ENCODE results near the gene CIRBP.

DNA sequence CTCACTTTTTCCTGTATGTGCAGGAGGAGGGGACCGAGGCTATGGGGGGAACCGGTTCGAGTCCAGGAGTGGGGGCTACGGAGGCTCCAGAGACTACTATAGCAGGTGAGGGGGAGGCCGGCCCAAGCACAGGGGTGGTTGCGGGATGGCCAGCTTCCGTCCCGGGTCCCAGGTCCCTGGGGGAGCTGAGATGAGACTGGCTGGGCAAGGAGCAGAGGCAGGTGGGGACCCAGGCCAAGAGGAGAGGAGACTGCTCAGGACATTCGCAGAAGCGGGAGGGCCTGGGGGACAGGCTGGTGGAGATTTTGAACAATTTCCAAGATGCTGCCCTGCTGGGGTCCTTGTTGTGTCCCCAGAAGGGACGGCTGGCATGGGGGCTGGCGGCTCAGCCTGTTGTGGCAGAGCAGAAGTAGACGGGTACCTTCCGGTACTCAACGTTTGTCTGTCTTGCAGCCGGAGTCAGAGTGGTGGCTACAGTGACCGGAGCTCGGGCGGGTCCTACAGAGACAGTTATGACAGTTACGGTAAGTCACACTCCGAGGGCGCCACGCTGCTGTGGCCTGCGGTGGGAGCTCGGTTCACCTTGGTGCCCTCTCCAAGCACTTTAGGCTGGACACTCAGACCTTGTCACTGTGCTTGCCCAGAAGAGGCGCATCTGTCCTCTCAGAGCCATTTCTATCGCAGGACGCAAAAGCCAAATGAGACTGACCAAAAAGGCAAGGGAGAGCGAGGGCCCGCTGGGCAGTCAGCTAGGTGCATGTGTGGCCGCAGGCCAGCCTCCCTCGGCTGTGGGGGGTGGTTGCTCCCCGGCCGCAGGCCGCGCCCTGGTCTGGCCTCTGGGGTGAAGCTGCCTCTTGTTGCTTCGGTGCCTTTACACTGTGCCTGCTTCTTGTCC is 2.6 kb downstream of the CIRBP start:
- TF ChIP-seq, protein P1, sequence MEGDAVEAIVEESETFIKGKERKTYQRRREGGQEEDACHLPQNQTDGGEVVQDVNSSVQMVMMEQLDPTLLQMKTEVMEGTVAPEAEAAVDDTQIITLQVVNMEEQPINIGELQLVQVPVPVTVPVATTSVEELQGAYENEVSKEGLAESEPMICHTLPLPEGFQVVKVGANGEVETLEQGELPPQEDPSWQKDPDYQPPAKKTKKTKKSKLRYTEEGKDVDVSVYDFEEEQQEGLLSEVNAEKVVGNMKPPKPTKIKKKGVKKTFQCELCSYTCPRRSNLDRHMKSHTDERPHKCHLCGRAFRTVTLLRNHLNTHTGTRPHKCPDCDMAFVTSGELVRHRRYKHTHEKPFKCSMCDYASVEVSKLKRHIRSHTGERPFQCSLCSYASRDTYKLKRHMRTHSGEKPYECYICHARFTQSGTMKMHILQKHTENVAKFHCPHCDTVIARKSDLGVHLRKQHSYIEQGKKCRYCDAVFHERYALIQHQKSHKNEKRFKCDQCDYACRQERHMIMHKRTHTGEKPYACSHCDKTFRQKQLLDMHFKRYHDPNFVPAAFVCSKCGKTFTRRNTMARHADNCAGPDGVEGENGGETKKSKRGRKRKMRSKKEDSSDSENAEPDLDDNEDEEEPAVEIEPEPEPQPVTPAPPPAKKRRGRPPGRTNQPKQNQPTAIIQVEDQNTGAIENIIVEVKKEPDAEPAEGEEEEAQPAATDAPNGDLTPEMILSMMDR (IDR thresholded peaks at IDR 0.05): no peak
- TF ChIP-seq POLR2A (IDR thresholded peaks at IDR 0.05): no peak

Measured in Peyer's patch (tissue), 4 donors.